OCI-LY1 (cell line): ENCODE data around the gene ADA.

Experiments
- EZH2 ChIP-seq: fragments of 200-600 bp; sonication (generic), shearing (Covaris generic); IDR thresholded peaks from 2 replicates; pipeline ENCODE4 v1.8.0; 2017; ENCODE audit warnings: borderline replicate concordance, mixed run types, mild to moderate bottlenecking, antibody characterized with exemption, low read length, moderate library complexity, mixed read lengths
- TF ChIP-seq, protein P1 (sequence below): fragments of 200-600 bp; sonication (generic), shearing (Covaris generic); IDR thresholded peaks from 2 replicates; pipeline ENCODE4 v1.5.1; 2017; ENCODE audit warnings: mild to moderate bottlenecking, antibody characterized with exemption, low read length, moderate library complexity, mixed read lengths

DNA sequence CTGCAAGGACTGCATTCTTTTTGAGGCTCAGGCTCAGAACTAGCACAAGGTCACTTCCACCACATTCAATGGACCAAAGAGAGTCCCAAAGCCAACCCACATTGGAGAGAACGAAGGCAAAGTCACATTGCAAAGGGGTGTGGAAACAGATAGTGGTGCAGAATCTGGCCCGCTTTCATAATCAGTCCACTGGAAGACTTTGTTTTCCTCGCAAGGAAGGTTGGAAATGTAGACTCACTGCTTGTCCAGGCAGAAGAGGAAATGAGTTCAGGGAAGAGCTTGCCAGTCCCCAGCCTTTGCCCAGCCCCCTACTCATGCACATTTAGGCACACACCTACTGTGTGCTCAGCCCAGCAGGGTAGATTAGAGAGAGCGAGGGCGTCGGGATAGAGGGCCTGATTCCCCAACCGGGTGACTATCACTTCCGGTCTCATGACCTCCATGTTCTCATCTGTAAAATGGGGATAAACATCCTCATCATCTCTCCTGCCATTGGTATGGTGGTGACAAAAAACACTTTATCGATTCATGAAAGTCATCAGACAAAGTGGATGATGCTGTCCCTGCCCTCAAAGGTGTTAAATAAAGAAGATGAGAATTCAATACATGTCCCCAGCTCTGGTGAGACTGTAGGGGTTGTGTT, 39.4 kb upstream of the ADA start:
- TF ChIP-seq, protein P1, sequence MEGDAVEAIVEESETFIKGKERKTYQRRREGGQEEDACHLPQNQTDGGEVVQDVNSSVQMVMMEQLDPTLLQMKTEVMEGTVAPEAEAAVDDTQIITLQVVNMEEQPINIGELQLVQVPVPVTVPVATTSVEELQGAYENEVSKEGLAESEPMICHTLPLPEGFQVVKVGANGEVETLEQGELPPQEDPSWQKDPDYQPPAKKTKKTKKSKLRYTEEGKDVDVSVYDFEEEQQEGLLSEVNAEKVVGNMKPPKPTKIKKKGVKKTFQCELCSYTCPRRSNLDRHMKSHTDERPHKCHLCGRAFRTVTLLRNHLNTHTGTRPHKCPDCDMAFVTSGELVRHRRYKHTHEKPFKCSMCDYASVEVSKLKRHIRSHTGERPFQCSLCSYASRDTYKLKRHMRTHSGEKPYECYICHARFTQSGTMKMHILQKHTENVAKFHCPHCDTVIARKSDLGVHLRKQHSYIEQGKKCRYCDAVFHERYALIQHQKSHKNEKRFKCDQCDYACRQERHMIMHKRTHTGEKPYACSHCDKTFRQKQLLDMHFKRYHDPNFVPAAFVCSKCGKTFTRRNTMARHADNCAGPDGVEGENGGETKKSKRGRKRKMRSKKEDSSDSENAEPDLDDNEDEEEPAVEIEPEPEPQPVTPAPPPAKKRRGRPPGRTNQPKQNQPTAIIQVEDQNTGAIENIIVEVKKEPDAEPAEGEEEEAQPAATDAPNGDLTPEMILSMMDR, result no peak
- no peak for TF ChIP-seq EZH2
